Lower leg skin (tissue), 3 donors: ENCODE data around the gene GBE1.

Experiments
- CTCF ChIP-seq, 3 donors: fragments of 450-650 bp; IDR thresholded peaks; one replicate each; pipeline ENCODE4 v1.5.1; 2016; ENCODE audit warnings: antibody characterized with exemption in 3 of 3, mild to moderate bottlenecking in 3 of 3, moderate library complexity in 2 of 3
- POLR2A ChIP-seq, 2 donors: fragments of 450-650 bp; IDR thresholded peaks; one replicate each; pipeline ENCODE4 v1.6.1; 2016 to 2017; ENCODE audit warnings: antibody characterized with exemption in 2 of 2, mild to moderate bottlenecking in 1 of 2, moderate library complexity in 1 of 2

- TF ChIP-seq CTCF (IDR thresholded peaks at IDR 0.05): no peak
- TF ChIP-seq POLR2A (IDR thresholded peaks at IDR 0.05): no peak
Observed at GRCh38 chr3:81778678-81779182, 17.3 kb upstream of the GBE1 start.
